Measurements from ENCODE around the gene PXYLP1. TPM values are rescaled to one million over a fixed set of nuclear protein-coding genes. Genes with fewer than 3 reads are reported as not detected.

PXYLP1 gene
- total RNA-seq, 4 donors from 2014 or later, result 9.9 to 11.7 (median 10.0) TPM

DNA sequence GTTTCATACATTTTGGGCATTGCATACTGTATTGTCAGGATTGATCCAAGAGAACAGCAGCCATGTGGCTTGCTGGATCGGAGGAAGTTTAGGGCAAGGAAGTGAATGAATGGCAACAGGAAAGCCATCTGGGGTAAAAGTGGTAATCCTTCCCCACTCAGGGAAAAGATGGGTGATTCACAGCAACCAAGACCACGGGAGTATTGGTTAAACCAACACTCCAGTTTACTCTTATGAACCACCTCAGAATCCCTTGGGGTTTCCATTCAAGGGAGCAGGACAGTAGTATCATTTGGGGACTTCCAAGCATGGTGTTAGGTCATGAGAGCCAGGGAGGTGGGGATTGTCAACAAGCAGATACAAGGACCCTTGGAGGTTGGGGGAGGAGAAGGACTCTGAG lies 111.5 kb downstream of the PXYLP1 start:
- Histone ChIP-seq H3K27me3 (no peaks in the 10 kb centered on the region), H3K4me1 (no peaks in the 10 kb centered on the region), H3K27ac (no peak overlapping the region), H3K9me3 (no peaks in the 10 kb centered on the region), H3K36me3 (no peaks in the 10 kb centered on the region), H3K4me3 (no peak overlapping the region)
- TF ChIP-seq, protein P1, sequence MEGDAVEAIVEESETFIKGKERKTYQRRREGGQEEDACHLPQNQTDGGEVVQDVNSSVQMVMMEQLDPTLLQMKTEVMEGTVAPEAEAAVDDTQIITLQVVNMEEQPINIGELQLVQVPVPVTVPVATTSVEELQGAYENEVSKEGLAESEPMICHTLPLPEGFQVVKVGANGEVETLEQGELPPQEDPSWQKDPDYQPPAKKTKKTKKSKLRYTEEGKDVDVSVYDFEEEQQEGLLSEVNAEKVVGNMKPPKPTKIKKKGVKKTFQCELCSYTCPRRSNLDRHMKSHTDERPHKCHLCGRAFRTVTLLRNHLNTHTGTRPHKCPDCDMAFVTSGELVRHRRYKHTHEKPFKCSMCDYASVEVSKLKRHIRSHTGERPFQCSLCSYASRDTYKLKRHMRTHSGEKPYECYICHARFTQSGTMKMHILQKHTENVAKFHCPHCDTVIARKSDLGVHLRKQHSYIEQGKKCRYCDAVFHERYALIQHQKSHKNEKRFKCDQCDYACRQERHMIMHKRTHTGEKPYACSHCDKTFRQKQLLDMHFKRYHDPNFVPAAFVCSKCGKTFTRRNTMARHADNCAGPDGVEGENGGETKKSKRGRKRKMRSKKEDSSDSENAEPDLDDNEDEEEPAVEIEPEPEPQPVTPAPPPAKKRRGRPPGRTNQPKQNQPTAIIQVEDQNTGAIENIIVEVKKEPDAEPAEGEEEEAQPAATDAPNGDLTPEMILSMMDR (IDR thresholded peaks at IDR 0.05), result no peak
- no peak for TF ChIP-seq EP300 (IDR thresholded peaks at IDR 0.05)
- no peak for TF ChIP-seq POLR2A (IDR thresholded peaks at IDR 0.05)
- 48 to 86% methylated on average over 2 of the region's 2 CpGs for WGBS, 2 donors
- no peak for DNase-seq (ENCODE audit: low spot score in 2 of 2)

DNA sequence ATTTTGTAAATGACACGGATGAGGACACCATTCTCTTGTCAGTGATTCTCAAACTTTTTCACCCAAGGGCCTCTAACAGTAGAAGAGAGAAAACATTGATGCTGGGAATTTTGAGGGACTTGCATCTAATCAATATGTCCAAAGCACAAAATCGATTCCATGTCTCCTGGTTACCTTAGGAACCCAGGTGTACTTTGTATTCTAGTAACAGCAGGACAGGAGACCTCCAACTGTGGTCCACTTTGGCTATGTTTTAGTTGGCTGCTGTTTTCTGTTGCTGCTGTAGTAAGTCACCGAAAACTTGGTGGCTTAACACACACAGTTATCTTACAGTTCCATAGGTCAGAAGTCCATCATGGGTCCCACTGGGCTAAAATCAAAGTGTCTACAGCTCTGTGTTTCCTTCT lies 112.2 kb downstream of the PXYLP1 start:
- Histone ChIP-seq H3K27me3 (no peaks in the 10 kb centered on the region), H3K36me3 (no peaks in the 10 kb centered on the region), H3K27ac (no peak overlapping the region), H3K4me1 (no peaks in the 10 kb centered on the region), H3K9me3 (no peaks in the 10 kb centered on the region), H3K4me3 (no peak overlapping the region)
- no peak for DNase-seq (ENCODE audit: low spot score in 2 of 2)
- 78 to 80% methylated on average over 3 of the region's 3 CpGs for WGBS, 2 donors
- no peak for TF ChIP-seq POLR2A (IDR thresholded peaks at IDR 0.05)
- TF ChIP-seq, protein P1 (IDR thresholded peaks at IDR 0.05), result no peak
- TF ChIP-seq EP300 (IDR thresholded peaks at IDR 0.05), result no peak

Other genes starting within 250 kb of the PXYLP1 start
- gene SPSB4, start 180.5 kb upstream of the PXYLP1 start, total RNA-seq, result 1 to 10 TPM in 1 of 4 donors, under 1 TPM in 1, not detected in 2; 0.63 to 2.0 TPM
- gene ZBTB38, start 136.7 kb downstream of the PXYLP1 start, total RNA-seq, result 100 to 1,000 TPM; 121 to 171 (median 150) TPM

Measured in tibial nerve (tissue), 4 donors.